ENCODE results near the gene PDE6D. TPM values are rescaled to one million over a fixed set of nuclear protein-coding genes. Genes with fewer than 3 reads are reported as not detected.

The PDE6D gene
- total RNA-seq, 2 donors from 2014 or later = 37.8 to 45.0 TPM

- Mint-ChIP-seq H3K27me3 (ENCODE audit: low read depth) (peaks cover 24% of the 10 kb centered on the region), H3K36me3 (ENCODE audit: insufficient read depth in 2 of 2) (peaks cover 2% of the 10 kb centered on the region in 2 donors), H3K4me1 (ENCODE audit: low read depth) (peaks cover 39% of the 10 kb centered on the region), H3K4me3 (no peak overlapping the region), H3K9me3 (no peaks in the 10 kb centered on the region), H3K27ac (no peak overlapping the region)
- DNase-seq (no peak), ATAC-seq (replicated peaks in 1 of 2) (no peak)
Observed at GRCh38 chr2:231685349-231686191, 95.5 kb downstream of the PDE6D start.

GRCh38 chr2:231684314-231685223 lies 96.5 kb downstream of the PDE6D start:
- H3K27ac Mint-ChIP-seq = no peak overlapping the region
- DNase-seq = no peak

GRCh38 chr2:231683292-231684235 lies 97.5 kb downstream of the PDE6D start:
- H3K27me3 Mint-ChIP-seq (ENCODE audit: low read depth) = peaks cover 24% of the 10 kb centered on the region
- H3K9me3 Mint-ChIP-seq = no peaks in the 10 kb centered on the region
- no peak for DNase-seq
- H3K36me3 Mint-ChIP-seq (ENCODE audit: insufficient read depth in 2 of 2) = peaks cover 2% of the 10 kb centered on the region in 2 donors
- H3K4me3 Mint-ChIP-seq = no peak overlapping the region
- peaks cover 39% of the 10 kb centered on the region for H3K4me1 Mint-ChIP-seq (ENCODE audit: low read depth)
- H3K27ac Mint-ChIP-seq = no peak overlapping the region
- ATAC-seq (replicated peaks in 1 of 2) = no peak

More at GRCh38 chr2:231684314-231685223, 96.5 kb downstream of the PDE6D start:
- Mint-ChIP-seq H3K4me1 (ENCODE audit: low read depth) (peaks cover 39% of the 10 kb centered on the region), H3K27me3 (ENCODE audit: low read depth) (peaks cover 24% of the 10 kb centered on the region), H3K36me3 (ENCODE audit: insufficient read depth in 2 of 2) (peaks cover 2% of the 10 kb centered on the region in 2 donors), H3K4me3 (no peak overlapping the region), H3K9me3 (no peaks in the 10 kb centered on the region)
- ATAC-seq (replicated peaks in 1 of 2) = no peak

- Mint-ChIP-seq H3K27me3 (ENCODE audit: low read depth) (peaks cover 24% of the 10 kb centered on the region), H3K4me3 (peak overlapping the region in 1 of 2 donors; percentile 59), H3K4me1 (ENCODE audit: low read depth) (peaks cover 38% of the 10 kb centered on the region), H3K27ac (no peak overlapping the region), H3K36me3 (ENCODE audit: insufficient read depth in 2 of 2) (peaks cover 2% of the 10 kb centered on the region in 2 donors), H3K9me3 (no peaks in the 10 kb centered on the region)
- DNase-seq (no peak), ATAC-seq (replicated peaks in 1 of 2) (no peak)
Observed at GRCh38 chr2:231682603-231683291, 98.3 kb downstream of the PDE6D start.

Other genes starting within 250 kb of the PDE6D start
- not detected for gene TEX44, start 188.4 kb downstream of the PDE6D start, total RNA-seq
- gene PTMA, start 72.8 kb downstream of the PDE6D start, total RNA-seq = 1,000 to 10,000 TPM; 1,057 to 1,154 TPM
- gene COPS7B, start 5.2 kb upstream of the PDE6D start, total RNA-seq = 10 to 100 TPM; 44.6 to 54.5 TPM
- gene NPPC, start 145.1 kb upstream of the PDE6D start, total RNA-seq = 1 to 10 TPM in 1 of 2 donors, under 1 TPM in 1; 0.58 to 1.1 TPM
- gene DIS3L2, start 180.4 kb upstream of the PDE6D start, total RNA-seq = 10 to 100 TPM; 28.8 to 38.3 TPM

Data from activated T-cell treated with anti-CD3 and anti-CD28 coated beads, Interleukin-2, amount 50 U/mL, for 72 hours (primary cell).